Measurements from ENCODE around the gene NDUFV2. TPM values are rescaled to one million over a fixed set of nuclear protein-coding genes. Genes with fewer than 3 reads are reported as not detected.

The NDUFV2 gene
- total RNA-seq, 1 experiment from 2014 or later: 194 TPM

GRCh38 chr18:9105420-9105819, 2.9 kb downstream of the NDUFV2 start:
- peaks cover 79% of the 10 kb centered on the region for H3K79me2 ChIP-seq (ENCODE audit: insufficient read depth, low read length)
- H4K20me1 ChIP-seq (ENCODE audit: insufficient read depth): peaks cover 13% of the 10 kb centered on the region; the same call in 1 of the 2 replicates
- intact Hi-C loops (cut with micrococcal nuclease): no loop called here
- DNase-seq (ENCODE audit: low read depth, low spot score): no peak
- POLR2A ChIA-PET: no interaction called here
- RAD21 ChIA-PET (ENCODE audit: low non-redundant PET in 1 of 2, low total read pairs in 2 of 2, uncharacterized antibody in 2 of 2, unreplicated experiment in 2 of 2): no interaction called here
- no peak overlapping the region for H2AFZ ChIP-seq (ENCODE audit: low read depth, low read length, poor library complexity, severe bottlenecking)
- no peak overlapping the region; the same call in 1 of the 2 replicates for H3K4me2 ChIP-seq (ENCODE audit: low read length)
- peaks cover 10 to 21% of the 10 kb centered on the region in 2 experiments for H3K4me1 ChIP-seq (ENCODE audit: control insufficient read depth in 1 of 2, insufficient read depth in 2 of 2, low read length in 2 of 2)
- no TSS peak for BruUV-seq (replicated peaks)
- H3K36me3 ChIP-seq (ENCODE audit: control insufficient read depth in 1 of 2, insufficient read depth in 2 of 2, low read length in 2 of 2): peaks cover 0 to 22% of the 10 kb centered on the region in 2 experiments; a peak in 2 of 4 replicates
- H3K27ac ChIP-seq (ENCODE audit: low read depth, low read length): no peak overlapping the region
- H3K9me2 ChIP-seq (ENCODE audit: insufficient read depth): no peaks in the 10 kb centered on the region
- no peak for TF ChIP-seq SP1 (IDR thresholded peaks at IDR 0.05; ENCODE audit: low read depth)
- TF ChIP-seq CTCF (IDR thresholded peaks at IDR 0.05 in 2 of 3, conservative IDR thresholded peaks at IDR 0.05 in 1 of 3; ENCODE audit: borderline replicate concordance in 1 of 3, insufficient read depth in 1 of 3, low read depth in 2 of 3, low read length in 2 of 3): no peak
- no peak for TF ChIP-seq ZBTB33 (IDR thresholded peaks at IDR 0.05; ENCODE audit: extremely low read depth, insufficient replicate concordance, low read length)
- TF ChIP-seq CBX3 (IDR thresholded peaks at IDR 0.05; ENCODE audit: low read depth): no peak
- TF ChIP-seq EZH2 (IDR thresholded peaks at IDR 0.05): no peak
- no peak for TF ChIP-seq CEBPB (IDR thresholded peaks at IDR 0.05; ENCODE audit: low read depth)
- no peak for TF ChIP-seq ZNF274 (IDR thresholded peaks at IDR 0.05; ENCODE audit: low read depth, low read length)
- no peak overlapping the region for H3K9ac ChIP-seq (ENCODE audit: low read length)
- no peaks in the 10 kb centered on the region for H3K27me3 ChIP-seq (ENCODE audit: insufficient read depth, low read length)
- no peaks in the 10 kb centered on the region for H3K9me3 ChIP-seq (ENCODE audit: control insufficient read depth in 1 of 2, insufficient read depth in 1 of 2, low read depth in 1 of 2, low read length in 2 of 2)
- no peak overlapping the region for H3K4me3 ChIP-seq (replicated peaks in 1 of 2; ENCODE audit: low read depth in 1 of 2, low read length in 2 of 2)
- CTCF ChIA-PET: no interaction called here
- ATAC-seq: no peak
